ENCODE results near the gene LARP1.
A peak's percentile ranks its signal among the peaks of the same experiment; 100 is the strongest.
"Not testable (repeated sequence)": the region's sequence is repeated elsewhere in the genome, so short reads cannot be mapped to it uniquely, and the experiment has no call there.

Gene LARP1

GRCh38 chr5:154734370-154735248, 20.6 kb upstream of the LARP1 start:
- DNase-seq (ENCODE audit: low spot score), result no peak

- DNase-seq (ENCODE audit: low spot score), result not testable (repeated sequence)
Observed at GRCh38 chr5:154735362-154735761, 19.8 kb upstream of the LARP1 start.

- not testable (repeated sequence) for DNase-seq (ENCODE audit: low spot score)
Observed at GRCh38 chr5:154736372-154736771, 18.8 kb upstream of the LARP1 start.

GRCh38 chr5:154737667-154738320, 17.4 kb upstream of the LARP1 start:
- no peak for DNase-seq (ENCODE audit: low spot score)

GRCh38 chr5:154740483-154740882, 14.7 kb upstream of the LARP1 start:
- DNase-seq (ENCODE audit: low spot score), result peak; percentile 51

GRCh38 chr5:154740957-154741356, 14.2 kb upstream of the LARP1 start:
- no peak for DNase-seq (ENCODE audit: low spot score)

GRCh38 chr5:154741415-154741814, 13.8 kb upstream of the LARP1 start:
- DNase-seq (ENCODE audit: low spot score), result no peak

- no peak for DNase-seq (ENCODE audit: low spot score)
Observed at GRCh38 chr5:154743812-154744211, 11.4 kb upstream of the LARP1 start.

GRCh38 chr5:154745349-154745748, 9.8 kb upstream of the LARP1 start:
- DNase-seq (ENCODE audit: low spot score), result no peak

- DNase-seq (ENCODE audit: low spot score), result no peak
Observed at GRCh38 chr5:154749491-154749890, 5.7 kb upstream of the LARP1 start.

- not testable (repeated sequence) for DNase-seq (ENCODE audit: low spot score)
Observed at GRCh38 chr5:154750641-154751040, 4.5 kb upstream of the LARP1 start.

- no peak for DNase-seq (ENCODE audit: low spot score)
Observed at GRCh38 chr5:154751854-154752253, 3.3 kb upstream of the LARP1 start.

- DNase-seq (ENCODE audit: low spot score), result no peak
Observed at GRCh38 chr5:154753792-154754191, 1.4 kb upstream of the LARP1 start.

GRCh38 chr5:154754460-154755360, 467 bp upstream of the LARP1 start:
- DNase-seq (ENCODE audit: low spot score), result peak; percentile 99

GRCh38 chr5:154756009-154756867, 1.1 kb downstream of the LARP1 start:
- DNase-seq (ENCODE audit: low spot score), result peak; percentile 61

- no peak for DNase-seq (ENCODE audit: low spot score)
Observed at GRCh38 chr5:154756868-154757813, 2.0 kb downstream of the LARP1 start.

- DNase-seq (ENCODE audit: low spot score), result no peak
Observed at GRCh38 chr5:154757814-154758406, 2.7 kb downstream of the LARP1 start.

- DNase-seq (ENCODE audit: low spot score), result no peak
Observed at GRCh38 chr5:154758493-154758892, 3.3 kb downstream of the LARP1 start.

GRCh38 chr5:154758977-154759376, 3.8 kb downstream of the LARP1 start:
- DNase-seq (ENCODE audit: low spot score), result no peak

- not testable (repeated sequence) for DNase-seq (ENCODE audit: low spot score)
Observed at GRCh38 chr5:154759868-154760267, 4.7 kb downstream of the LARP1 start.

All from HuH-7 (cell line).